OCI-LY3 (cell line): ENCODE results near the gene AIF1L.

Experiments
- H2AFZ ChIP-seq: fragments of 200-600, 300-600 bp; shearing (Covaris generic); 2 replicates; pipeline ENCODE4 v1.6.0; 2014; ENCODE audit warnings: antibody characterized with exemption, low read depth, low read length
- H3K27ac ChIP-seq: fragments of 200-600, 300-600 bp; sonication (generic); 2 replicates; pipeline ENCODE4 v1.5.1; 2014; ENCODE audit warnings: mild to moderate bottlenecking, low read length, moderate library complexity, mixed read lengths
- H3K27me3 ChIP-seq: fragments of 200-600, 300-600 bp; sonication (generic); 2 replicates; pipeline ENCODE4 v1.6.1; 2014; ENCODE audit warnings: low read depth, low read length, mixed read lengths
- H3K36me3 ChIP-seq: fragments of 200-600, 300-600 bp; sonication (generic); replicated peaks from 2 replicates; pipeline ENCODE3; 2014; ENCODE audit warnings: low read depth, low read length, mixed read lengths
- H3K4me1 ChIP-seq: fragments of 300-600, 200-600 bp; sonication (generic); 2 replicates; pipeline ENCODE4 v1.6.1; 2014; ENCODE audit warnings: low read length, mixed read lengths
- H3K4me2 ChIP-seq: fragments of 200-600, 300-600 bp; sonication (generic); 2 replicates; pipeline ENCODE4 v1.6.1; 2014; ENCODE audit warnings: low read length, mixed read lengths
- H3K4me3 ChIP-seq: fragments of 300-600, 200-600 bp; sonication (generic); 2 replicates; pipeline ENCODE4 v1.5.1; 2014; ENCODE audit warnings: antibody characterized with exemption, mild to moderate bottlenecking, low read length, moderate library complexity
- H3K79me2 ChIP-seq: fragments of 300-600, 200-600 bp; shearing (Covaris generic); 2 replicates; pipeline ENCODE4 v1.6.1; 2014; ENCODE audit warnings: mild to moderate bottlenecking, low read length, mixed read lengths
- H3K9ac ChIP-seq: fragments of 300-600, 200-600 bp; shearing (Covaris generic); 2 replicates; pipeline ENCODE4 v1.6.0; 2014; ENCODE audit warnings: mild to moderate bottlenecking, low read length, moderate library complexity
- H3K9me3 ChIP-seq: fragments of 200-600, 300-600 bp; shearing (Covaris generic); 2 replicates; pipeline ENCODE4 v1.6.1; 2014; ENCODE audit warnings: low read length, mixed read lengths; ENCODE audit not compliant: insufficient read depth
- H4K20me1 ChIP-seq: fragments of 200-600, 300-600 bp; sonication (generic); 2 replicates; pipeline ENCODE4 v1.6.1; 2016; ENCODE audit warnings: low read length, mixed read lengths; ENCODE audit not compliant: insufficient read depth
- EZH2phosphoT487 ChIP-seq: fragments of 200-600 bp; shearing (Covaris generic); IDR thresholded peaks from 2 replicates; pipeline ENCODE4 v1.6.1; 2018; ENCODE audit warnings: antibody characterized with exemption, mixed run types, low read depth
- TF ChIP-seq, protein P1 (sequence below): fragments of 200-600, 300-600 bp; sonication (generic); IDR thresholded peaks from 2 replicates; pipeline ENCODE4 v1.5.1; 2014; ENCODE audit warnings: antibody characterized with exemption, low read length, low read depth

The AIF1L gene

DNA sequence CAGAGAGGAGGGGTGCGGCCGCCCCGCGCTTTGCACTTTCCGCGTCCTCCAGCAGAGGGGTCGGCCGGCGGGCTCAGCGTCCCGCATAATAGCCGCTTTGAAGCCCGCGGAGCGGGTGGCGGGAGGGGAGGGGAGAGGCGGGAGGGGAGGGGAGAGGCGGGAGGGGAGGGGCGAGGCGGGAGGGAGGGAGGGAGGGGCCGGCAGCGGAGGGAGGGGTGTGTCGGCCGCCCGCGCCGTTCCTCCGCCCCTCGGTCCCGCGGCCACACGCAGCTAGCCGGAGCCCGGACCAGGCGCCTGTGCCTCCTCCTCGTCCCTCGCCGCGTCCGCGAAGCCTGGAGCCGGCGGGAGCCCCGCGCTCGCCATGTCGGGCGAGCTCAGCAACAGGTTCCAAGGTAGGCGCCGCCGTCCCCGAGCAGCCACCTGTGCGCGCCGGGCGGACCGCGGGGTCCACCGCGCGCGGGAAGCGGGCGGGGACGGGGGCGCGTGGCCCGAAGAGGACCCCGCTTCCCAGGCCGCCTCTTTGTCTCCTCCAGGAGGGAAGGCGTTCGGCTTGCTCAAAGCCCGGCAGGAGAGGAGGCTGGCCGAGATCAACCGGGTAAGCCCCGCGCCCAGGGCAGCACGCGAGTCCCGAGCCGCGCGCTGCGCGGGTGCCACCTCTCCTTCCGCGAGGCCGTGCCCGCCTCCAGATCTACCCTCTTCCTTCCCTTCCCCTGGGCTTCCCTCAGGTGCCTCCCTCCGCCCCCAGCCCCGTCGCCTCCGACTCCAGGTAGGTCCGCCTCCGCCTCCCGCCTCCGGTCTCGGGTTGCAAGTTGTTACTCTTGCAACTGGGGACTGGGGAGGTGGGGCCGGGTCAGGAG, at the start of gene AIF1L:
Gene AIF1L (plus strand): TSS at position 263 of the 857 bp plus-strand sequence. CDS start 99 bp downstream, at position 362.
- Histone ChIP-seq H3K27ac (no peak within 1 kb of the TSS), H3K9ac (no peak within 1 kb of the TSS), H2AFZ (no peak within 1 kb of the TSS)

DNA sequence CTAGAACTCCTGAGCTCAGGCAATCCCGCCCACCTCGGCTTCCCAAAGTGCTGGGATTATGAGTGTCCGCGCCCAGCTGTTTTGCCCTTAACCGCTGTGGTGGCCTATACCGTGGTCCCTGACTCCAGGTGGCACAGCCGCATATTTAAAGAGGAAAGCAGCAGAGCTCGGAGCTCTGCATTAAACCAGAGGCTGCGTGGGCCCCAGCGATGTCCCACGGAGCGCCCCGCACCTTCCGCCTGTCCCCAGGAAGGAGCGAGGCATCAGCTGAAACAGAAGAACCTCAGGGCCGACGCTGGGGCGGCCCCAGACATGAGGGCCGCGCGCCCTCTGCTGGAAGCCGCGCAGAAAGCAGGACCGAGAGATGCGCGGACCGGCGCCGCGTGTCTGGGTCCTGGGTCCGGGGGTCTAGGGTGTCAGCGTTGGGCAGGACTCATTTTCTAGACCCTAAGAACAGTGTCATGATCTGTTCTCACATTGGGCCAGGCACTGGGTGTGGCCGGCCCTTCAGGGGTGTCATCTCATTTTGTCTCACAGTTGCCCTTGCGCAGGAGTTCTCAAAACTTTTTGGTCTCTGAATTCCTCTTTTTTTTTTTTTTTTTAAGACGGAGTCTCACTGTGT, 49.6 kb upstream of the AIF1L start:
- Histone ChIP-seq H3K4me2 (peak overlapping the region; percentile 83), H3K27ac (no peak overlapping the region)

More for the DNA sequence above, at the start of gene AIF1L:
- H3K36me3 ChIP-seq, result no peaks in the 10 kb centered on the region
- peak within 1 kb of the TSS; percentile 59 for H3K4me2 ChIP-seq
- no peak for TF ChIP-seq EZH2phosphoT487
- TF ChIP-seq, protein P1, sequence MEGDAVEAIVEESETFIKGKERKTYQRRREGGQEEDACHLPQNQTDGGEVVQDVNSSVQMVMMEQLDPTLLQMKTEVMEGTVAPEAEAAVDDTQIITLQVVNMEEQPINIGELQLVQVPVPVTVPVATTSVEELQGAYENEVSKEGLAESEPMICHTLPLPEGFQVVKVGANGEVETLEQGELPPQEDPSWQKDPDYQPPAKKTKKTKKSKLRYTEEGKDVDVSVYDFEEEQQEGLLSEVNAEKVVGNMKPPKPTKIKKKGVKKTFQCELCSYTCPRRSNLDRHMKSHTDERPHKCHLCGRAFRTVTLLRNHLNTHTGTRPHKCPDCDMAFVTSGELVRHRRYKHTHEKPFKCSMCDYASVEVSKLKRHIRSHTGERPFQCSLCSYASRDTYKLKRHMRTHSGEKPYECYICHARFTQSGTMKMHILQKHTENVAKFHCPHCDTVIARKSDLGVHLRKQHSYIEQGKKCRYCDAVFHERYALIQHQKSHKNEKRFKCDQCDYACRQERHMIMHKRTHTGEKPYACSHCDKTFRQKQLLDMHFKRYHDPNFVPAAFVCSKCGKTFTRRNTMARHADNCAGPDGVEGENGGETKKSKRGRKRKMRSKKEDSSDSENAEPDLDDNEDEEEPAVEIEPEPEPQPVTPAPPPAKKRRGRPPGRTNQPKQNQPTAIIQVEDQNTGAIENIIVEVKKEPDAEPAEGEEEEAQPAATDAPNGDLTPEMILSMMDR, result no peak
- H3K4me1 ChIP-seq, result 0 out of 2 replicates have a peak, but pooled peaks cover 3% of the 10 kb centered on the region
- peaks cover 12% of the 10 kb centered on the region; the same call in 1 of the 2 replicates for H3K27me3 ChIP-seq
- no peaks in the 10 kb centered on the region for H3K9me3 ChIP-seq
- H3K79me2 ChIP-seq, result no peaks in the 10 kb centered on the region
- peak within 1 kb of the TSS; percentile 68 for H3K4me3 ChIP-seq
- no peaks in the 10 kb centered on the region for H4K20me1 ChIP-seq

DNA sequence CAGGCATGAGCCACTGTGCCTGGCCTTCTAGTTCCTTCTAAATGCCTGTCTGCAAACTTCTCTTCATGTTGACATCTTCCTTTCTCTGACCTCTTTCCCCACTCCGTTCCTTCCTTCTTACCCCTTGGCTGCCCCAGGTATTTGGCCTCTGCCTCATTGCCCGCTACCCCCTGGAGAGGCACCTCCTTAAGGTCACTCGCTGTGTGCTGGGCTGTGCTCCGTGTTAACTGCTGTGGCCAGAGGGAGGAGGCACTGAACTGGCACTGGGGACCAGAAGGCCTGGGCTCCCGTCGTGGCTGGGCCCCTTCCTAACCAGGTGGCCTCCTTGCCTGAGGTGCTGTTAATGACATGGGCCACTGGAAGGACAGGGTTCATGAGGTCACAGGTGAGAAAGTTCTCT, 48.0 kb upstream of the AIF1L start:
- Histone ChIP-seq H2AFZ (no peak overlapping the region), H3K4me2 (no peak overlapping the region), H3K36me3 (peaks cover 8% of the 10 kb centered on the region), H4K20me1 (no peaks in the 10 kb centered on the region), H3K9ac (no peak overlapping the region), H3K9me3 (no peaks in the 10 kb centered on the region), H3K27ac (no peak overlapping the region), H3K4me3 (no peak overlapping the region), H3K27me3 (no peaks in the 10 kb centered on the region), H3K4me1 (peaks cover 26% of the 10 kb centered on the region), H3K79me2 (no peaks in the 10 kb centered on the region)
- no peak for TF ChIP-seq EZH2phosphoT487
- TF ChIP-seq, protein P1, result no peak

More for the DNA sequence above, 49.6 kb upstream of the AIF1L start:
- Histone ChIP-seq H3K4me1 (peaks cover 38% of the 10 kb centered on the region), H2AFZ (no peak overlapping the region), H3K36me3 (peaks cover 5% of the 10 kb centered on the region), H4K20me1 (no peaks in the 10 kb centered on the region), H3K9me3 (no peaks in the 10 kb centered on the region), H3K4me3 (peak overlapping the region; percentile 74), H3K27me3 (no peaks in the 10 kb centered on the region), H3K9ac (peak overlapping the region; percentile 32; the same call in 1 of the 2 replicates), H3K79me2 (no peaks in the 10 kb centered on the region)
- TF ChIP-seq, protein P1, result peak; percentile 92
- no peak for TF ChIP-seq EZH2phosphoT487

DNA sequence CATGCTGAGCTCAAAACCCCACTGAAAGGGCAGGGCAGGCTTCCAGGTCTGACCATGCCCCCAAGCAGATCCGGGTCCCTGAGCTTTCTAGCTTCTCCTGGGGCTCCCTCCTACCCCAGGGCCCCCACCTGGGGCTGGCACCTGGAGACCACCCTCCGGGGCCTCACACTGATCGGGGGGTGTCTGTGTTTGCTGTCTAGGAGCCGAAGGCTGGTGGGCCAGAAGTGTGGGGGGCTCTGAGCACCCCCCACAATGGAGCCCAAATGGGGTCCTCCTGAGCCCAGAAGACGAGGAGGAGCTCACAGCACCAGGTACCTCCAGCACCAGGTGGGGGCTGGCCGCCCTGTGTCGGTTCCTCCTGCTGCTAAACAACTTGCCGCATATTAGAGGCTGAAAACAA, 47.5 kb upstream of the AIF1L start:
- H3K79me2 ChIP-seq, result no peaks in the 10 kb centered on the region
- peaks cover 8% of the 10 kb centered on the region for H3K36me3 ChIP-seq
- H3K9me3 ChIP-seq, result no peaks in the 10 kb centered on the region
- H3K4me1 ChIP-seq, result peaks cover 21% of the 10 kb centered on the region
- no peak overlapping the region for H3K4me2 ChIP-seq
- no peak overlapping the region for H3K4me3 ChIP-seq
- H3K27me3 ChIP-seq, result no peaks in the 10 kb centered on the region
- no peak overlapping the region for H2AFZ ChIP-seq
- no peaks in the 10 kb centered on the region for H4K20me1 ChIP-seq
- no peak for TF ChIP-seq EZH2phosphoT487
- TF ChIP-seq, protein P1, result no peak
- no peak overlapping the region for H3K27ac ChIP-seq
- no peak overlapping the region for H3K9ac ChIP-seq
